Right lobe of liver (tissue), 6 donors: ENCODE results near the gene ANO6. TPM values are rescaled to one million over a fixed set of nuclear protein-coding genes. Genes with fewer than 3 reads are reported as not detected.

Source experiments
- ATAC-seq, 4 donors: fragments of 200-7000 bp; cut with Tn5 transposase; one replicate each; pipeline ENCODE4 v1.9.1; 2020; ENCODE audit warnings: mild to moderate bottlenecking in 4 of 4, moderate library complexity in 4 of 4
- DNase-seq, 3 donors: peaks; one replicate each; pipeline ENCODE4 v3.0.0-alpha.2; 2020
- H3K27ac ChIP-seq, 3 donors: fragments of 200-600 bp; one replicate each; pipeline ENCODE4 v1.8.0; 2022
- H3K27me3 ChIP-seq, 2 donors: fragments of 200-600 bp; one replicate each; pipeline ENCODE4 v1.8.0; 2022
- H3K36me3 ChIP-seq, 4 donors: fragments of 200-600 bp; sonication (generic) in 1 of 4; one replicate each; pipeline versions ENCODE4 v1.5.1 to v1.8.0; 2017 to 2022; ENCODE audit warnings: control low read depth in 1 of 4
- H3K4me1 ChIP-seq, 4 donors: fragments of 200-600 bp; sonication (generic) in 1 of 4; one replicate each; pipeline versions ENCODE4 v1.5.1 to v1.8.0; 2017 to 2022; ENCODE audit warnings: control low read depth in 1 of 4
- H3K4me3 ChIP-seq, 3 donors: fragments of 200-600 bp; one replicate each; pipeline ENCODE4 v1.8.0; 2022
- H3K9me3 ChIP-seq, 4 donors: fragments of 200-600 bp; sonication (generic) in 1 of 4; one replicate each; pipeline versions ENCODE4 v1.5.1 to v1.8.0; 2017 to 2022; ENCODE audit warnings: control low read depth in 1 of 4
- CTCF ChIP-seq, 4 donors: fragments of 200-600 bp in 3 of 4; fragments of 450-650 bp in 1 of 4; IDR thresholded peaks; one replicate each; pipeline versions ENCODE4 v1.5.1 to v1.8.0; 2016 to 2022; ENCODE audit warnings: antibody characterized with exemption in 4 of 4, mild to moderate bottlenecking in 2 of 4
- POLR2A ChIP-seq: fragments of 450-650 bp; IDR thresholded peaks from one replicate; pipeline ENCODE4 v1.6.1; 2017; ENCODE audit warnings: antibody characterized with exemption, mild to moderate bottlenecking
- WGBS: methylation state at CpG from one replicate; pipeline ENCODE4 v1.1.6; 2018; ENCODE audit warnings: low coverage, low lambda C conversion rate; ENCODE audit not compliant: insufficient coverage; ENCODE audit errors: missing lambda C conversion rate; 5-methylcytosine and 5-hydroxymethylcytosine counted together
- intact Hi-C, 2 donors: fragments of 100-400 bp; cut with DNase I; formaldehyde crosslinking; loops; one replicate each; pipeline versions ENCODE4 v1.11.2 to v1.14.1; 2022
- total RNA-seq, 6 experiments: library from RNA; depleted of rRNA in 2 of 6; stranded (reverse); fragments of >200 nt in 2 of 6; fragmentation: NEBNext Ultra II Directional in 3 of 6; extraction: Animal tissue kit (Norgen Biotek cat#: 25700) in 3 of 6; gene quantifications; one replicate each; pipeline versions ENCODE4 v1.1.0 to v1.2.4, GENCODE V29; 2016 to 2023
- donor health status: DM: no; HTN: yes; CAD: no.
- donor health status: DM: no; HTN: no; CAD: no.
- donor health status: DM: no; HTN: no; CAD: no.
- donor health status: DM: no; HTN: yes; CAD: no.
- donor health status: DM: no; HTN: yes; CAD: no.

The ANO6 gene
- total RNA-seq, 6 experiments from 2014 or later, result 41.8 to 78.5 (median 48.9) TPM

DNA sequence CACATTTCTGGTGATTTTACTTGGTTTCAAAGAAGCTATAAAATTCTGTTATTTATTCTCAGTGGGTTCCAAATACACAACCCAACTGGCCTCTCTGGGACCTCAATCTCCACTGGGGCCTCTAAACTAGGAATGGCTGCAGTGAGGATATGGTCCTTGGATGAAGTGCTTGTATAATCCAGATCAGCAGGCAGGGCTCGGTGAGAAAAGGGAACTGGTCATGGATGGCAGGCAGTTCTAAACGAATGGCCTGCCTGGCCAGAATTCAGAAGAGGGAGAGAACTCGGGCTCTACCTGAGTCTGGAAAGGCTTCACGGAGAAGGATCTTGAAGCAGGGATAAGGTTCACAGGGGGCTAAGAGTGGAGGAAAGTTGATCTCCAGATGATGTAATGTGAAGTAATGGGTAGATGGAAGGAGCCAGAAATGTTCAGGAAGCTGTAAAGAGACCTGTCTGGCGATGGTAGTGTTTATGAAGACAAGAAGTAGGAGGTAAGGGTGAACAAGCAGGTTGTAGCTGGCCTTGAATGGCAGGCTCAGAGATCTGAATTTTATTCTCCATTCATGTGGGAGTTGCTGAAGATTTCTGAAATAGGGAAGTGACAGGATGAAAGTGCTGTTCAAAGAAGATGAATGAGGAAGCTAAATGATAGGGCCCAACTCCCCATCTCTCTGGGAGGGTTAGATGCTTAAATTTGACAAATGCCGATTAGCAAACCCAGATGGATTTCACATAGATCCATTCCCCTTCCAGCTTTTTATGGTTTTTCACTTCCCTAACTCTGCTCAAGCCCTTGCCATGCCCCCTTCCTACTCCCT is 31.5 kb upstream of the ANO6 start:
- no peaks in the 10 kb centered on the region for H3K36me3 ChIP-seq
- no peaks in the 10 kb centered on the region for H3K4me1 ChIP-seq
- H3K4me3 ChIP-seq, result no peak overlapping the region
- WGBS, result 67% methylated on average over 6 of the region's 6 CpGs
- TF ChIP-seq POLR2A (no peak), CTCF (IDR thresholded peaks at IDR 0.05) (no peak)
- DNase-seq (no peak), ATAC-seq (no peak)
- H3K27ac ChIP-seq, result no peak overlapping the region
- no peaks in the 10 kb centered on the region for H3K27me3 ChIP-seq
- H3K9me3 ChIP-seq, result no peaks in the 10 kb centered on the region
- intact Hi-C loops, result loop anchor here in 1 of 2 donors (10.0 kb wide), 1 partner anchor 200 kb away; no protein-coding TSS in a partner anchor

GRCh38 chr12:45186762-45187161 is 29.1 kb upstream of the ANO6 start:
- TF ChIP-seq CTCF (IDR thresholded peaks at IDR 0.05), result no peak
- TF ChIP-seq POLR2A, result no peak
- Histone ChIP-seq H3K27ac (no peak overlapping the region), H3K4me1 (no peaks in the 10 kb centered on the region), H3K27me3 (no peaks in the 10 kb centered on the region), H3K4me3 (no peak overlapping the region), H3K9me3 (no peaks in the 10 kb centered on the region), H3K36me3 (no peaks in the 10 kb centered on the region)
- WGBS, result 57% methylated on average over 2 of the region's 2 CpGs
- ATAC-seq (no peak), DNase-seq (no peak)
- intact Hi-C loops, result loop anchor here in 1 of 2 donors (10.0 kb wide), 1 partner anchor 198 kb away; no protein-coding TSS in a partner anchor

DNA sequence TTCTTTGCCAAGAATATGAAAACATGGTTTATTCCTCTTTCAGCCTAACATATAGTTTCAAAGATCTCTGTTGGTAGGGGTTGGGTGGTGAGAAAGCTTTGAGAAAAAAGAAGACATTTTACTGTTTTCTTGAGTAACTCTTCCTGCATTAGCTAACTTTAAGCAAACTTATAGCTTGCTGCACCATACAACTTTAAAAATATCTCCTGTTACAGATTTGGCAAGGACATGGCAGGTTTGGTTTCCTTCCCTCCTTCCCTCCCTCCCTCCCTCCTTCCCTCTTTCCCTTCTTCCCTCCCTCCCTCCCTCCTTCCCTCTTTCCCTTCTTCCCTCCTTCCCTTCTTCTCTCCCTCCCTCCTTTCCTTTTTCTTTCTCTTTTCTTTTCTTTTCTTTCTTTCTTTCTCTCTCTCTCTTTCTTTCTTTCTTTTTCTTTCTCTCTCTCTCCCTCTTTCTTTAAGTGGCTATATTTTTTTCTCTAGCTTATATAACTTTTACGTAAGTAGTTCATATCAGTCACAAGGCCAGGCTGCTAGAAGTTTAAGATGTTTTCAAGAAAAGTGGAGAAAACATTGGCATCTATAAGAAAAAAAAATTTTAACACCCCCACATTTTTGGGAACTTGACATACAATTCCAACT is 26.0 kb upstream of the ANO6 start:
- no peak for ATAC-seq
- Histone ChIP-seq H3K9me3 (no peaks in the 10 kb centered on the region), H3K36me3 (no peaks in the 10 kb centered on the region), H3K27ac (no peak overlapping the region), H3K4me3 (no peak overlapping the region), H3K4me1 (no peaks in the 10 kb centered on the region), H3K27me3 (no peaks in the 10 kb centered on the region)
- intact Hi-C loops, result loop anchor here in 1 of 2 donors (10.0 kb wide), 1 partner anchor 195 kb away; no protein-coding TSS in a partner anchor
- DNase-seq, result no peak
- 91% methylated on average over 1 of the region's 1 CpG for WGBS
- TF ChIP-seq POLR2A (no peak), CTCF (IDR thresholded peaks at IDR 0.05) (no peak)

GRCh38 chr12:45191239-45191638 is 24.7 kb upstream of the ANO6 start:
- ATAC-seq (no peak), DNase-seq (no peak)
- 89% methylated on average over 1 of the region's 1 CpG for WGBS
- intact Hi-C loops, result no loop called here
- no peak overlapping the region for H3K27ac ChIP-seq
- TF ChIP-seq POLR2A (no peak), CTCF (IDR thresholded peaks at IDR 0.05) (no peak)
- H3K4me3 ChIP-seq, result no peak overlapping the region
- no peaks in the 10 kb centered on the region for H3K9me3 ChIP-seq
- no peaks in the 10 kb centered on the region for H3K36me3 ChIP-seq
- no peaks in the 10 kb centered on the region for H3K4me1 ChIP-seq
- H3K27me3 ChIP-seq, result no peaks in the 10 kb centered on the region
